HEK293 (cell line): Measurements from ENCODE around the gene IL24.

Experiments
- CTCF ChIA-PET: fragments of 350-600 bp; formaldehyde crosslinking; extraction: SDS; loops from one replicate; lab custom pipeline; 2021; ENCODE audit warnings: antibody characterized with exemption; lab: Yijun Ruan, JAX
- POLR2A ChIA-PET: fragments of 300-600 bp; formaldehyde crosslinking; extraction: SDS; loops from one replicate; lab custom pipeline; 2020; ENCODE audit warnings: antibody characterized with exemption, inconsistent platforms; lab: Yijun Ruan, JAX
- H3K27ac ChIP-seq: fragments of 200-500 bp; sonication (Bioruptor generic); 2 replicates; pipeline ENCODE4 v1.5.1; 2014; ENCODE audit warnings: low read depth, low read length, control low read depth, inconsistent platforms; ENCODE audit errors: extremely low read depth
- H3K36me3 ChIP-seq, 2 experiments: fragments of 200-500 bp in 1 of 2; sonication (Bioruptor generic) in 1 of 2; 1 replicate in 1 of 2; 2 replicates in 1 of 2; pipeline ENCODE4 v1.5.1; 2014 to 2017; ENCODE audit warnings: inconsistent platforms in 2 of 2, low read length in 2 of 2; ENCODE audit not compliant: control insufficient read depth in 2 of 2, insufficient read depth in 1 of 2
- H3K4me1 ChIP-seq: fragments of 200-500 bp; sonication (Bioruptor generic); 2 replicates; pipeline ENCODE4 v1.5.1; 2014; ENCODE audit warnings: mild to moderate bottlenecking, low read length, inconsistent platforms; ENCODE audit not compliant: control insufficient read depth, insufficient read depth
- H3K4me3 ChIP-seq: 2 replicates; pipeline ENCODE4 v1.5.1; 2011; ENCODE audit warnings: low read depth, mild to moderate bottlenecking, control low read depth, low read length, moderate library complexity
- H3K9me3 ChIP-seq: fragments of 200-500 bp; sonication (Bioruptor generic); 2 replicates; pipeline ENCODE4 v1.5.1; 2014; ENCODE audit warnings: low read depth, low read length, inconsistent platforms; ENCODE audit not compliant: control insufficient read depth, insufficient read depth
- GLI2 ChIP-seq: fragments of 450-650 bp; formaldehyde crosslinking; IDR thresholded peaks from 2 replicates; pipeline ENCODE4; 2017; ENCODE audit warnings: missing biosample characterization, missing genetic modification characterization, low read depth, borderline replicate concordance
- GLIS1 ChIP-seq: fragments of 450-650 bp; formaldehyde crosslinking; IDR thresholded peaks from 2 replicates; pipeline ENCODE4 v1.5.1; 2016; ENCODE audit warnings: missing biosample characterization, missing genetic modification characterization
- MYNN ChIP-seq: fragments of 450-650 bp; formaldehyde crosslinking; IDR thresholded peaks from 2 replicates; pipeline ENCODE4 v1.5.1; 2016; ENCODE audit warnings: missing biosample characterization, missing genetic modification characterization, borderline replicate concordance
- YY2 ChIP-seq: fragments of 450-650 bp; formaldehyde crosslinking; IDR thresholded peaks from 2 replicates; pipeline ENCODE4 v1.5.1; 2016; ENCODE audit warnings: missing biosample characterization, missing genetic modification characterization
- ZBTB21 ChIP-seq: fragments of 450-650 bp; formaldehyde crosslinking; IDR thresholded peaks from 2 replicates; pipeline ENCODE4 v1.5.1; 2017; ENCODE audit warnings: missing biosample characterization, missing genetic modification characterization
- ZBTB7A ChIP-seq: fragments of 450-650 bp; formaldehyde crosslinking; IDR thresholded peaks from 2 replicates; pipeline ENCODE4 v1.5.1; 2016; ENCODE audit warnings: low read depth, missing biosample characterization, missing genetic modification characterization
- ZBTB8A ChIP-seq: fragments of 450-650 bp; formaldehyde crosslinking; IDR thresholded peaks from 2 replicates; pipeline ENCODE4 v1.5.1; 2016; ENCODE audit warnings: missing biosample characterization, missing genetic modification characterization
- ZNF133 ChIP-seq: fragments of 450-650 bp; formaldehyde crosslinking; IDR thresholded peaks from 2 replicates; pipeline ENCODE4 v1.5.1; 2016; ENCODE audit warnings: missing biosample characterization, missing genetic modification characterization
- ZNF138 ChIP-seq: fragments of 450-650 bp; formaldehyde crosslinking; IDR thresholded peaks from 2 replicates; pipeline ENCODE4 v1.5.1; 2016; ENCODE audit warnings: missing biosample characterization, missing genetic modification characterization, borderline replicate concordance
- ZNF169 ChIP-seq: fragments of 450-650 bp; formaldehyde crosslinking; IDR thresholded peaks from 2 replicates; pipeline ENCODE4 v1.5.1; 2016; ENCODE audit warnings: missing biosample characterization, missing genetic modification characterization
- ZNF248 ChIP-seq: fragments of 450-650 bp; formaldehyde crosslinking; IDR thresholded peaks from 2 replicates; pipeline ENCODE4 v1.5.1; 2017; ENCODE audit warnings: missing biosample characterization, missing genetic modification characterization
- ZNF391 ChIP-seq: fragments of 450-650 bp; formaldehyde crosslinking; IDR thresholded peaks from 2 replicates; pipeline ENCODE4 v1.5.1; 2016; ENCODE audit warnings: low read depth, missing biosample characterization, missing genetic modification characterization, borderline replicate concordance
- ZNF544 ChIP-seq: fragments of 450-650 bp; formaldehyde crosslinking; IDR thresholded peaks from 2 replicates; pipeline ENCODE4 v1.5.0; 2017; ENCODE audit warnings: missing biosample characterization, missing genetic modification characterization
- TF ChIP-seq, protein P1 (sequence below): fragments of 450-650 bp; formaldehyde crosslinking; IDR thresholded peaks from 2 replicates; pipeline ENCODE4 v1.5.1; 2016; ENCODE audit warnings: missing biosample characterization, missing genetic modification characterization, borderline replicate concordance
- TF ChIP-seq, protein P2 (sequence below): fragments of 450-650 bp; formaldehyde crosslinking; IDR thresholded peaks from 2 replicates; pipeline ENCODE4 v1.5.1; 2016; ENCODE audit warnings: missing biosample characterization, missing genetic modification characterization, low read depth
- TF ChIP-seq, protein P3 (sequence below): fragments of 450-650 bp; formaldehyde crosslinking; conservative IDR thresholded peaks from 2 replicates; pipeline ENCODE4 v1.5.1; 2016; ENCODE audit warnings: low read depth, missing biosample characterization, missing genetic modification characterization

Gene IL24

DNA sequence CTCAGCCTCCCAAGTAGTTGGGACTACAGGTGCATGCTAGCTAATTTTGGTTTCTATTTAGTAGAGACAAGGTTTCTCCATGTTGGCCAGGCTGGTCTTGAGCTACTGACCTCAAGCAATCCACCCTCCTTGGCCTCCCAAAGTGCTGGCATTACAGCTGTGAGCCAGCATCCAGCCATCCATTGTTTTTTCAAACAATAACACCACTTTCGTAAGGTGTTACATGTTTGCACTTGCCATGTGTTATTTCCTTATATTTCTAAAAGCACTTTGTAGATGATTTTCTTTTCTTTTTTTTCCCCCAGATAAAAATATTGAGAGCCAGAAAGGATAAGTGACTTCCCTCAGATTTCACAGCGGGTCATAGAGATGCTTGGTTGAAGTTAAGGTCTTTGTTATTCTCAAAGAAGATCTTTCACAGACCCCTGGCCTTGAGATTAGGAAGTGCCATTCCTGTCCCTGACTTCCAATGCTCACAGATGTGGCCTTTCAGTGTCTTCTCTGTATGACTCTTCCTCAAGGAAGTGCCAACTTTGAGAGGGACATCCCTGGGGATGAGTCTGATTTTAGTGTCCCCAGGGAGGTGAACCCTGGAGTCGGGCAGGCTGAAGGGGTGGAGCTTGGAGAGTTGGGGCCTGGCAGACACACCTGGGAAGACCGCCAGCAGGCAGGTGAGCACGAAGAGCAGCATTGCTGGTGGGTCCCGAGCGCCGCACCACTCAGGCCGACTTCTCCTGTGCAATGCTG lies 42.8 kb downstream of the IL24 start:
- Histone ChIP-seq H3K36me3 (no peaks in the 10 kb centered on the region), H3K9me3 (no peaks in the 10 kb centered on the region), H3K27ac (no peak overlapping the region), H3K4me1 (peaks cover 9% of the 10 kb centered on the region), H3K4me3 (no peak overlapping the region)
- TF ChIP-seq ZNF138 (no peak), ZBTB8A (tag by site-specific recombination) (no peak), GLI2 (no peak), ZNF544 (tag by site-specific recombination) (no peak), GLIS1 (tag by site-specific recombination) (no peak), YY2 (no peak), ZBTB21 (tag by site-specific recombination) (no peak), ZNF248 (no peak), ZNF391 (tag by site-specific recombination) (no peak), ZNF133 (tag by site-specific recombination) (no peak), ZNF169 (tag by site-specific recombination) (no peak), MYNN (no peak), ZBTB7A (no peak)
- TF ChIP-seq, protein P1, sequence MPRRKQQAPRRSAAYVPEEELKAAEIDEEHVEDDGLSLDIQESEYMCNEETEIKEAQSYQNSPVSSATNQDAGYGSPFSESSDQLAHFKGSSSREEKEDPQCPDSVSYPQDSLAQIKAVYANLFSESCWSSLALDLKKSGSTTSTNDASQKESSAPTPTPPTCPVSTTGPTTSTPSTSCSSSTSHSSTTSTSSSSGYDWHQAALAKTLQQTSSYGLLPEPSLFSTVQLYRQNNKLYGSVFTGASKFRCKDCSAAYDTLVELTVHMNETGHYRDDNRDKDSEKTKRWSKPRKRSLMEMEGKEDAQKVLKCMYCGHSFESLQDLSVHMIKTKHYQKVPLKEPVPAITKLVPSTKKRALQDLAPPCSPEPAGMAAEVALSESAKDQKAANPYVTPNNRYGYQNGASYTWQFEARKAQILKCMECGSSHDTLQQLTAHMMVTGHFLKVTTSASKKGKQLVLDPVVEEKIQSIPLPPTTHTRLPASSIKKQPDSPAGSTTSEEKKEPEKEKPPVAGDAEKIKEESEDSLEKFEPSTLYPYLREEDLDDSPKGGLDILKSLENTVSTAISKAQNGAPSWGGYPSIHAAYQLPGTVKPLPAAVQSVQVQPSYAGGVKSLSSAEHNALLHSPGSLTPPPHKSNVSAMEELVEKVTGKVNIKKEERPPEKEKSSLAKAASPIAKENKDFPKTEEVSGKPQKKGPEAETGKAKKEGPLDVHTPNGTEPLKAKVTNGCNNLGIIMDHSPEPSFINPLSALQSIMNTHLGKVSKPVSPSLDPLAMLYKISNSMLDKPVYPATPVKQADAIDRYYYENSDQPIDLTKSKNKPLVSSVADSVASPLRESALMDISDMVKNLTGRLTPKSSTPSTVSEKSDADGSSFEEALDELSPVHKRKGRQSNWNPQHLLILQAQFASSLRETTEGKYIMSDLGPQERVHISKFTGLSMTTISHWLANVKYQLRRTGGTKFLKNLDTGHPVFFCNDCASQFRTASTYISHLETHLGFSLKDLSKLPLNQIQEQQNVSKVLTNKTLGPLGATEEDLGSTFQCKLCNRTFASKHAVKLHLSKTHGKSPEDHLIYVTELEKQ (tag by site-specific recombination), result no peak
- TF ChIP-seq, protein P2, sequence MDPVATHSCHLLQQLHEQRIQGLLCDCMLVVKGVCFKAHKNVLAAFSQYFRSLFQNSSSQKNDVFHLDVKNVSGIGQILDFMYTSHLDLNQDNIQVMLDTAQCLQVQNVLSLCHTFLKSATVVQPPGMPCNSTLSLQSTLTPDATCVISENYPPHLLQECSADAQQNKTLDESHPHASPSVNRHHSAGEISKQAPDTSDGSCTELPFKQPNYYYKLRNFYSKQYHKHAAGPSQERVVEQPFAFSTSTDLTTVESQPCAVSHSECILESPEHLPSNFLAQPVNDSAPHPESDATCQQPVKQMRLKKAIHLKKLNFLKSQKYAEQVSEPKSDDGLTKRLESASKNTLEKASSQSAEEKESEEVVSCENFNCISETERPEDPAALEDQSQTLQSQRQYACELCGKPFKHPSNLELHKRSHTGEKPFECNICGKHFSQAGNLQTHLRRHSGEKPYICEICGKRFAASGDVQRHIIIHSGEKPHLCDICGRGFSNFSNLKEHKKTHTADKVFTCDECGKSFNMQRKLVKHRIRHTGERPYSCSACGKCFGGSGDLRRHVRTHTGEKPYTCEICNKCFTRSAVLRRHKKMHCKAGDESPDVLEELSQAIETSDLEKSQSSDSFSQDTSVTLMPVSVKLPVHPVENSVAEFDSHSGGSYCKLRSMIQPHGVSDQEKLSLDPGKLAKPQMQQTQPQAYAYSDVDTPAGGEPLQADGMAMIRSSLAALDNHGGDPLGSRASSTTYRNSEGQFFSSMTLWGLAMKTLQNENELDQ, result no peak
- TF ChIP-seq, protein P3, sequence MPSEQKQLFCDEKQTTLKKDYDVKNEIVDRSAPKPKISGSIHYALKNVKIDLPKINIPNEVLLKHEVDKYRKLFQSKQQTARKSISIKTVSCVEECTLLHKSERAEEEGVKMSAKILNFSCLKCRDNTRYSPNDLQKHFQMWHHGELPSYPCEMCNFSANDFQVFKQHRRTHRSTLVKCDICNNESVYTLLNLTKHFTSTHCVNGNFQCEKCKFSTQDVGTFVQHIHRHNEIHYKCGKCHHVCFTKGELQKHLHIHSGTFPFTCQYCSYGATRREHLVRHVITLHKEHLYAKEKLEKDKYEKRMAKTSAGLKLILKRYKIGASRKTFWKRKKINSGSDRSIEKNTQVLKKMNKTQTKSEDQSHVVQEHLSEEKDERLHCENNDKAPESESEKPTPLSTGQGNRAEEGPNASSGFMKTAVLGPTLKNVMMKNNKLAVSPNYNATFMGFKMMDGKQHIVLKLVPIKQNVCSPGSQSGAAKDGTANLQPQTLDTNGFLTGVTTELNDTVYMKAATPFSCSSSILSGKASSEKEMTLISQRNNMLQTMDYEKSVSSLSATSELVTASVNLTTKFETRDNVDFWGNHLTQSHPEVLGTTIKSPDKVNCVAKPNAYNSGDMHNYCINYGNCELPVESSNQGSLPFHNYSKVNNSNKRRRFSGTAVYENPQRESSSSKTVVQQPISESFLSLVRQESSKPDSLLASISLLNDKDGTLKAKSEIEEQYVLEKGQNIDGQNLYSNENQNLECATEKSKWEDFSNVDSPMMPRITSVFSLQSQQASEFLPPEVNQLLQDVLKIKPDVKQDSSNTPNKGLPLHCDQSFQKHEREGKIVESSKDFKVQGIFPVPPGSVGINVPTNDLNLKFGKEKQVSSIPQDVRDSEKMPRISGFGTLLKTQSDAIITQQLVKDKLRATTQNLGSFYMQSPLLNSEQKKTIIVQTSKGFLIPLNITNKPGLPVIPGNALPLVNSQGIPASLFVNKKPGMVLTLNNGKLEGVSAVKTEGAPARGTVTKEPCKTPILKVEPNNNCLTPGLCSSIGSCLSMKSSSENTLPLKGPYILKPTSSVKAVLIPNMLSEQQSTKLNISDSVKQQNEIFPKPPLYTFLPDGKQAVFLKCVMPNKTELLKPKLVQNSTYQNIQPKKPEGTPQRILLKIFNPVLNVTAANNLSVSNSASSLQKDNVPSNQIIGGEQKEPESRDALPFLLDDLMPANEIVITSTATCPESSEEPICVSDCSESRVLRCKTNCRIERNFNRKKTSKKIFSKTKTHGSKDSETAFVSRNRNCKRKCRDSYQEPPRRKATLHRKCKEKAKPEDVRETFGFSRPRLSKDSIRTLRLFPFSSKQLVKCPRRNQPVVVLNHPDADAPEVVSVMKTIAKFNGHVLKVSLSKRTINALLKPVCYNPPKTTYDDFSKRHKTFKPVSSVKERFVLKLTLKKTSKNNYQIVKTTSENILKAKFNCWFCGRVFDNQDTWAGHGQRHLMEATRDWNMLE (tag by site-specific recombination), result no peak
- CTCF ChIA-PET, result interaction anchor here (1.3 kb wide), 1 partner anchor 44 kb away, joined by 4 read pairs; no protein-coding TSS in a partner anchor
- POLR2A ChIA-PET, result no interaction called here
